Colonic mucosa (tissue), 4 donors: ENCODE results near the gene MAML2. TPM values are rescaled to one million over a fixed set of nuclear protein-coding genes. Genes with fewer than 3 reads are reported as not detected.
A peak's percentile ranks its signal among the peaks of the same experiment; 100 is the strongest.

ENCODE experiments used
- DNase-seq: peaks from one replicate; pipeline ENCODE4 v3.0.0-alpha.2; 2020
- H3K27ac ChIP-seq: fragments of 200-600 bp; one replicate; pipeline ENCODE4 v1.8.0; 2021
- H3K27me3 ChIP-seq: fragments of 200-600 bp; one replicate; pipeline ENCODE4 v1.8.0; 2021
- H3K36me3 ChIP-seq: fragments of 200-600 bp; one replicate; pipeline ENCODE4 v1.8.0; 2021
- H3K4me1 ChIP-seq: fragments of 200-600 bp; one replicate; pipeline ENCODE4 v1.8.0; 2021; ENCODE audit warnings: mild to moderate bottlenecking
- H3K4me3 ChIP-seq: fragments of 200-600 bp; one replicate; pipeline ENCODE4 v1.8.0; 2021
- H3K9ac ChIP-seq, 2 donors: one replicate each; pipeline ENCODE4 v1.7.0; 2013; ENCODE audit warnings: control low read depth in 2 of 2, low read depth in 2 of 2, low read length in 2 of 2
- H3K9me3 ChIP-seq: fragments of 200-600 bp; one replicate; pipeline ENCODE4 v1.8.0; 2021
- intact Hi-C: fragments of 100-400 bp; cut with DNase I; formaldehyde crosslinking; loops from one replicate; pipeline ENCODE4 v1.14.1; 2022
- total RNA-seq, 2 donors: library from RNA; stranded (reverse); fragmentation: NEBNext Ultra II Directional in 1 of 2; extraction: Animal tissue kit (Norgen Biotek cat#: 25700) in 1 of 2; gene quantifications; one replicate each; pipeline ENCODE4 v1.2.1, GENCODE V29; 2021
- TF ChIP-seq, protein P1 (sequence below): fragments of 200-600 bp; IDR thresholded peaks from one replicate; pipeline ENCODE4 v1.8.0; 2022; ENCODE audit warnings: antibody characterized with exemption, mild to moderate bottlenecking
- donor health status: healthy.
- donor health status: DM: no; HTN: no; CAD: no.
- donor health status: DM: no; HTN: no; CAD: no.

The MAML2 gene
- total RNA-seq, 2 donors from 2014 or later, result 10.4 to 11.0 TPM

GRCh38 chr11:96112192-96113128, 230.5 kb downstream of the MAML2 start:
- Histone ChIP-seq H3K4me3 (no peak overlapping the region), H3K27me3 (no peaks in the 10 kb centered on the region), H3K9ac (no peak overlapping the region), H3K27ac (peak overlapping the region; percentile 10), H3K4me1 (no peaks in the 10 kb centered on the region), H3K36me3 (no peaks in the 10 kb centered on the region), H3K9me3 (no peaks in the 10 kb centered on the region)
- TF ChIP-seq, protein P1, sequence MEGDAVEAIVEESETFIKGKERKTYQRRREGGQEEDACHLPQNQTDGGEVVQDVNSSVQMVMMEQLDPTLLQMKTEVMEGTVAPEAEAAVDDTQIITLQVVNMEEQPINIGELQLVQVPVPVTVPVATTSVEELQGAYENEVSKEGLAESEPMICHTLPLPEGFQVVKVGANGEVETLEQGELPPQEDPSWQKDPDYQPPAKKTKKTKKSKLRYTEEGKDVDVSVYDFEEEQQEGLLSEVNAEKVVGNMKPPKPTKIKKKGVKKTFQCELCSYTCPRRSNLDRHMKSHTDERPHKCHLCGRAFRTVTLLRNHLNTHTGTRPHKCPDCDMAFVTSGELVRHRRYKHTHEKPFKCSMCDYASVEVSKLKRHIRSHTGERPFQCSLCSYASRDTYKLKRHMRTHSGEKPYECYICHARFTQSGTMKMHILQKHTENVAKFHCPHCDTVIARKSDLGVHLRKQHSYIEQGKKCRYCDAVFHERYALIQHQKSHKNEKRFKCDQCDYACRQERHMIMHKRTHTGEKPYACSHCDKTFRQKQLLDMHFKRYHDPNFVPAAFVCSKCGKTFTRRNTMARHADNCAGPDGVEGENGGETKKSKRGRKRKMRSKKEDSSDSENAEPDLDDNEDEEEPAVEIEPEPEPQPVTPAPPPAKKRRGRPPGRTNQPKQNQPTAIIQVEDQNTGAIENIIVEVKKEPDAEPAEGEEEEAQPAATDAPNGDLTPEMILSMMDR, result no peak
- DNase-seq, result no peak
- intact Hi-C loops, result no loop called here

GRCh38 chr11:96111308-96111707, 231.7 kb downstream of the MAML2 start:
- H3K9ac ChIP-seq, result no peak overlapping the region
- no peaks in the 10 kb centered on the region for H3K9me3 ChIP-seq
- no peaks in the 10 kb centered on the region for H3K4me1 ChIP-seq
- H3K27me3 ChIP-seq, result no peaks in the 10 kb centered on the region
- H3K27ac ChIP-seq, result no peak overlapping the region
- TF ChIP-seq, protein P1, result no peak
- H3K36me3 ChIP-seq, result no peaks in the 10 kb centered on the region
- intact Hi-C loops, result no loop called here
- no peak for DNase-seq
- H3K4me3 ChIP-seq, result no peak overlapping the region

DNA sequence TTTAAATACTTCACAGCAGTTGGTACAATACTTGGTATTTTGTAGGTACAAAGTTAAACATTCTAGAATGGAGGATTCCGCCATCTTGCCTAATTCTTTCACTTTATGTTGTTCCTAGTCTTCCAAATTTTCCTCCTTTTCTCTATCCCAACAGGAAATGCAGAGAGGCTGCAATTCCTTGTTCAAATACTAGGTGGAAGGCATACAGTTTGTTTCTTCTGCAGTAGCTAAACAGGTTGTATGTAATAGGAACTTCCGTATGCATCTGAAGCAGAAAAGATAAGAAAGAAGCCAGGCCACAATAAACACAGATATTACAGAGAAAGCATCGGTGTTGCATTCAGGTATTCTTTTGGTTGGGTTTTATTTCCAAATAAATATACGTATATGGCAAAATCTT, 232.7 kb downstream of the MAML2 start:
- Histone ChIP-seq H3K27ac (no peak overlapping the region), H3K27me3 (no peaks in the 10 kb centered on the region), H3K9ac (no peak overlapping the region), H3K4me3 (no peak overlapping the region), H3K4me1 (no peaks in the 10 kb centered on the region), H3K9me3 (no peaks in the 10 kb centered on the region), H3K36me3 (no peaks in the 10 kb centered on the region)
- TF ChIP-seq, protein P1, result no peak
- intact Hi-C loops, result no loop called here
- DNase-seq, result no peak

- no peak overlapping the region for H3K27ac ChIP-seq
- intact Hi-C loops, result no loop called here
- no peak for DNase-seq
- H3K9ac ChIP-seq, result no peak overlapping the region
- H3K4me1 ChIP-seq, result no peaks in the 10 kb centered on the region
- no peaks in the 10 kb centered on the region for H3K27me3 ChIP-seq
- H3K4me3 ChIP-seq, result no peak overlapping the region
- H3K9me3 ChIP-seq, result no peaks in the 10 kb centered on the region
- TF ChIP-seq, protein P1, result no peak
- no peaks in the 10 kb centered on the region for H3K36me3 ChIP-seq
Observed at GRCh38 chr11:96109331-96110030, 233.5 kb downstream of the MAML2 start.

GRCh38 chr11:96107143-96107824, 235.7 kb downstream of the MAML2 start:
- H3K36me3 ChIP-seq, result no peaks in the 10 kb centered on the region
- H3K4me3 ChIP-seq, result no peak overlapping the region
- H3K27ac ChIP-seq, result no peak overlapping the region
- no peaks in the 10 kb centered on the region for H3K27me3 ChIP-seq
- H3K9ac ChIP-seq, result no peak overlapping the region
- intact Hi-C loops, result no loop called here
- TF ChIP-seq, protein P1, result no peak
- H3K9me3 ChIP-seq, result no peaks in the 10 kb centered on the region
- DNase-seq, result no peak
- no peaks in the 10 kb centered on the region for H3K4me1 ChIP-seq
